Ascending aorta (tissue), 2 donors: ENCODE results near the gene CCL7. TPM values are rescaled to one million over a fixed set of nuclear protein-coding genes. Genes with fewer than 3 reads are reported as not detected.

Experiments used
- DNase-seq, 2 donors: peaks; one replicate each; pipeline ENCODE4 v3.0.0-alpha.2; 2019; ENCODE audit warnings: low spot score in 2 of 2
- H3K27ac ChIP-seq, 2 donors: fragments of 200-600 bp; sonication (generic); one replicate each; pipeline ENCODE4 v1.5.1; 2016 to 2017; ENCODE audit warnings: mild to moderate bottlenecking in 1 of 2
- H3K27me3 ChIP-seq: fragments of 200-600 bp; sonication (generic); one replicate; pipeline ENCODE4 v1.5.1; 2017
- H3K36me3 ChIP-seq, 2 donors: fragments of 200-600 bp; sonication (generic); one replicate each; pipeline ENCODE4 v1.5.1; 2016
- H3K4me1 ChIP-seq, 2 donors: fragments of 200-600 bp; sonication (generic); one replicate each; pipeline ENCODE4 v1.5.1; 2016 to 2017; ENCODE audit warnings: mild to moderate bottlenecking in 1 of 2
- H3K4me3 ChIP-seq, 2 donors: fragments of 200-600 bp; sonication (generic); one replicate each; pipeline ENCODE4 v1.5.1; 2016 to 2017; ENCODE audit warnings: mild to moderate bottlenecking in 1 of 2
- H3K9me3 ChIP-seq, 2 donors: fragments of 200-600 bp; sonication (generic); one replicate each; pipeline ENCODE4 v1.5.1; 2016
- CTCF ChIP-seq, 3 experiments: fragments of 200-600 bp in 2 of 3; fragments of 450-650 bp in 1 of 3; sonication (generic) in 2 of 3; IDR thresholded peaks; one replicate each; pipeline ENCODE4 v1.5.1; 2016 to 2019; ENCODE audit warnings: antibody characterized with exemption in 3 of 3, mild to moderate bottlenecking in 1 of 3, moderate library complexity in 1 of 3
- intact Hi-C: fragments of 100-400 bp; cut with DNase I; formaldehyde crosslinking; loops from one replicate; pipeline ENCODE4 v1.15.1; 2023
- total RNA-seq: library from RNA; depleted of rRNA; stranded (reverse); fragments of >200 nt; gene quantifications from one replicate; pipeline ENCODE4 v1.1.0, GENCODE V29; 2016

Gene CCL7
- total RNA-seq, 1 donor from 2014 or later, result not detected

DNA sequence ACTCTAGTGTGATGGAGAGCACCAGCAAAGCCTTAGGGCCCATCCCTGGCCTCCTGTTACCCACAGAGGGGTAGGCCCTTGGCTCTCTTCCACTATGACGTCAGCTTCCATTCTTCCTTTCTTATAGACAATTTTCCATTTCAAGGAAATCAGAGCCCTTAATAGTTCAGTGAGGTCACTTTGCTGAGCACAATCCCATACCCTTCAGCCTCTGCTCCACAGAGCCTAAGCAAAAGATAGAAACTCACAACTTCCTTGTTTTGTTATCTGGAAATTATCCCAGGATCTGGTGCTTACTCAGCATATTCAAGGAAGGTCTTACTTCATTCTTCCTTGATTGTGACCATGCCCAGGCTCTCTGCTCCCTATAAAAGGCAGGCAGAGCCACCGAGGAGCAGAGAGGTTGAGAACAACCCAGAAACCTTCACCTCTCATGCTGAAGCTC, 49.0 kb downstream of the CCL7 start, which contains the start of gene CCL8:
Gene CCL8, plus strand, starts transcription at position 397 of the 445 bp plus-strand sequence. CDS start 67 bp downstream, outside the sequence.
- Histone ChIP-seq H3K27ac (no peak within 1 kb of the TSS), H3K27me3 (no peaks in the 10 kb centered on the region), H3K4me1 (peaks cover 2 to 7% of the 10 kb centered on the region in 2 donors), H3K36me3 (no peaks in the 10 kb centered on the region), H3K4me3 (no peak within 1 kb of the TSS), H3K9me3 (peaks cover 0 to under 1% of the 10 kb centered on the region in 2 donors)
- TF ChIP-seq CTCF (IDR thresholded peaks at IDR 0.05), result no peak
- no peak for DNase-seq
- intact Hi-C loops, result no loop called here

Other genes with a start within 250 kb of the CCL7 start
- 162 TPM for gene CCL2, start 14.9 kb upstream of the CCL7 start, total RNA-seq
- gene CCL11, start 15.5 kb downstream of the CCL7 start, total RNA-seq, result not detected
- not detected for gene CCL8, start 49.2 kb downstream of the CCL7 start, total RNA-seq
- gene CCL13, start 86.3 kb downstream of the CCL7 start, total RNA-seq, result not detected
- not detected for gene CCL1, start 93.0 kb downstream of the CCL7 start, total RNA-seq